ENCODE results near the gene SAP30BP. TPM values are rescaled to one million over a fixed set of nuclear protein-coding genes. Genes with fewer than 3 reads are reported as not detected.

SAP30BP gene
- total and polyA plus RNA-seq, 2 of the 13 experiments (the other 11 are each of a cell fraction or from before 2014, with no cell fraction given), result 67.7 to 99.4 TPM

DNA sequence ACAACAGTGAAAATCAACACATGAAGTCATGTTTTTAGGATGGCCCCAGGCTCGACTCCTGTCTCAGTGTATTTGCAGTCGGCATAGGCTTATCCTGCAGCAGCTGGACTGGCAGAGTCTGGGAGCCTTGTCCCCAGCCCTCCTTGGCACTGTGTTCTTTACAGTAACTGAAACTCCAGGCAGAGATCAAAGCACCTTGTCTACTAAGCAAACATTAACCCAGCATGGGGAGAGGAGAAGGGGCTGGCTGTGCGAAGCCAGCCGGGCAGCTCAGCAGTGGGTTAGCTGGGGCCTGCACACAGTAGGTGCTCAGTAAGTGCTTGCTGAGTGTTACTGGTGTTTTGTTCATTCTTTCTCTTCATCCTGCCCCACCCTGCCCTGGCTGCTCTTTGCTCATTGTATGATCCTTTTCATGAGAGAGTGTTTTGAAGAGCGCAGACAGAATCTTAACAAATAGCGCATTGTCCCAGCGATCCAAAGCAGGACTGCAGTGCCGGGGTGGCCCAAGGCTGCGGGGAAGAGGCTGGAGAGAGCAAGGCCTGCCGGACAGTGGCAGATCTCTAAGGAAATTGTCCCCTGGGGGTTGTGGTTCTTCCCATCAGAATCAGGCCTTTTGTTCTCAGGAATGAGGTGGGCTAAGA is 30.6 kb downstream of the SAP30BP start (continued):
- TF ChIP-seq, protein P1, sequence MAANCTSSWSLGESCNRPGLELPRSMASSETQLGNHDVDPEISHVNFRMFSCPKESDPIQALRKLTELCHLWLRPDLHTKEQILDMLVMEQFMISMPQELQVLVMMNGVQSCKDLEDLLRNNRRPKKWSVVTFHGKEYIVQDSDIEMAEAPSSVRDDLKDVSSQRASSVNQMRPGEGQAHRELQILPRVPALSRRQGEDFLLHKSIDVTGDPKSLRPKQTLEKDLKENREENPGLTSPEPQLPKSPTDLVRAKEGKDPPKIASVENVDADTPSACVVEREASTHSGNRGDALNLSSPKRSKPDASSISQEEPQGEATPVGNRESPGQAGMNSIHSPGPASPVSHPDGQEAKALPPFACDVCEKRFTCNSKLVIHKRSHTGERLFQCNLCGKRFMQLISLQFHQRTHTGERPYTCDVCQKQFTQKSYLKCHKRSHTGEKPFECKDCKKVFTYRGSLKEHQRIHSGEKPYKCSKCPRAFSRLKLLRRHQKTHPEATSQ (CRISPR knock-in tag; IDR thresholded peaks at IDR 0.05; ENCODE audit: borderline replicate concordance), result no peak
- TF ChIP-seq SAP130 (CRISPR knock-in tag; IDR thresholded peaks at IDR 0.05; ENCODE audit: low read depth), result peak; percentile 55
- TF ChIP-seq ZNF232 (CRISPR knock-in tag; IDR thresholded peaks at IDR 0.05; ENCODE audit: borderline replicate concordance), result 0 out of 2 replicates have a peak, but pooled peaks have one; percentile 7
- TF ChIP-seq NFE2 (CRISPR knock-in tag; IDR thresholded peaks at IDR 0.05), result no peak
- TF ChIP-seq MYC (CRISPR knock-in tag; IDR thresholded peaks at IDR 0.05; ENCODE audit: borderline replicate concordance), result no peak; the same call in 1 of the 2 replicates
- no peak for TF ChIP-seq ZZZ3 (CRISPR knock-in tag; IDR thresholded peaks at IDR 0.05; ENCODE audit: borderline replicate concordance)
- TF ChIP-seq ZNF337 (CRISPR knock-in tag; IDR thresholded peaks at IDR 0.05; ENCODE audit: borderline replicate concordance, low read depth), result no peak
- TF ChIP-seq, protein P2, sequence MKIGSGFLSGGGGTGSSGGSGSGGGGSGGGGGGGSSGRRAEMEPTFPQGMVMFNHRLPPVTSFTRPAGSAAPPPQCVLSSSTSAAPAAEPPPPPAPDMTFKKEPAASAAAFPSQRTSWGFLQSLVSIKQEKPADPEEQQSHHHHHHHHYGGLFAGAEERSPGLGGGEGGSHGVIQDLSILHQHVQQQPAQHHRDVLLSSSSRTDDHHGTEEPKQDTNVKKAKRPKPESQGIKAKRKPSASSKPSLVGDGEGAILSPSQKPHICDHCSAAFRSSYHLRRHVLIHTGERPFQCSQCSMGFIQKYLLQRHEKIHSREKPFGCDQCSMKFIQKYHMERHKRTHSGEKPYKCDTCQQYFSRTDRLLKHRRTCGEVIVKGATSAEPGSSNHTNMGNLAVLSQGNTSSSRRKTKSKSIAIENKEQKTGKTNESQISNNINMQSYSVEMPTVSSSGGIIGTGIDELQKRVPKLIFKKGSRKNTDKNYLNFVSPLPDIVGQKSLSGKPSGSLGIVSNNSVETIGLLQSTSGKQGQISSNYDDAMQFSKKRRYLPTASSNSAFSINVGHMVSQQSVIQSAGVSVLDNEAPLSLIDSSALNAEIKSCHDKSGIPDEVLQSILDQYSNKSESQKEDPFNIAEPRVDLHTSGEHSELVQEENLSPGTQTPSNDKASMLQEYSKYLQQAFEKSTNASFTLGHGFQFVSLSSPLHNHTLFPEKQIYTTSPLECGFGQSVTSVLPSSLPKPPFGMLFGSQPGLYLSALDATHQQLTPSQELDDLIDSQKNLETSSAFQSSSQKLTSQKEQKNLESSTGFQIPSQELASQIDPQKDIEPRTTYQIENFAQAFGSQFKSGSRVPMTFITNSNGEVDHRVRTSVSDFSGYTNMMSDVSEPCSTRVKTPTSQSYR (CRISPR knock-in tag; IDR thresholded peaks at IDR 0.05; ENCODE audit: borderline replicate concordance), result no peak
- no peak for TF ChIP-seq HCFC1 (IDR thresholded peaks at IDR 0.05; ENCODE audit: low read depth, low read length)
- no peak for TF ChIP-seq ZEB1 (IDR thresholded peaks at IDR 0.05; ENCODE audit: insufficient replicate concordance, low read depth)
- no peak for TF ChIP-seq ZNF296 (CRISPR knock-in tag; conservative IDR thresholded peaks at IDR 0.05)
- no peak for TF ChIP-seq CCDC6 (CRISPR knock-in tag; IDR thresholded peaks at IDR 0.05)
- TF ChIP-seq SIX1 (CRISPR knock-in tag; IDR thresholded peaks at IDR 0.05; ENCODE audit: borderline replicate concordance), result peak; percentile 53; the same call in 1 of the 2 replicates
- no peak for TF ChIP-seq JARID2 (CRISPR knock-in tag; IDR thresholded peaks at IDR 0.05; ENCODE audit: insufficient replicate concordance)
- no peak for TF ChIP-seq SYNCRIP (IDR thresholded peaks at IDR 0.05; ENCODE audit: insufficient read depth, low read depth, low read length)
- no peak for TF ChIP-seq CAMTA2 (CRISPR knock-in tag; IDR thresholded peaks at IDR 0.05; ENCODE audit: borderline replicate concordance)
- TF ChIP-seq PHB2 (IDR thresholded peaks at IDR 0.05; ENCODE audit: partially characterized antibody), result no peak
- TF ChIP-seq CHD4 (IDR thresholded peaks at IDR 0.05; ENCODE audit: borderline replicate concordance, low read length), result no peak
- no peak for TF ChIP-seq JUNB (CRISPR knock-in tag; IDR thresholded peaks at IDR 0.05; ENCODE audit: borderline replicate concordance)
- TF ChIP-seq NCOA1 (CRISPR knock-in tag; IDR thresholded peaks at IDR 0.05), result peak; percentile 60; the same call in 1 of the 2 replicates
- TF ChIP-seq XBP1 (CRISPR knock-in tag; IDR thresholded peaks at IDR 0.05), result no peak
- TF ChIP-seq KLF12 (CRISPR knock-in tag; IDR thresholded peaks at IDR 0.05; ENCODE audit: borderline replicate concordance), result no peak
- TF ChIP-seq, protein P3, sequence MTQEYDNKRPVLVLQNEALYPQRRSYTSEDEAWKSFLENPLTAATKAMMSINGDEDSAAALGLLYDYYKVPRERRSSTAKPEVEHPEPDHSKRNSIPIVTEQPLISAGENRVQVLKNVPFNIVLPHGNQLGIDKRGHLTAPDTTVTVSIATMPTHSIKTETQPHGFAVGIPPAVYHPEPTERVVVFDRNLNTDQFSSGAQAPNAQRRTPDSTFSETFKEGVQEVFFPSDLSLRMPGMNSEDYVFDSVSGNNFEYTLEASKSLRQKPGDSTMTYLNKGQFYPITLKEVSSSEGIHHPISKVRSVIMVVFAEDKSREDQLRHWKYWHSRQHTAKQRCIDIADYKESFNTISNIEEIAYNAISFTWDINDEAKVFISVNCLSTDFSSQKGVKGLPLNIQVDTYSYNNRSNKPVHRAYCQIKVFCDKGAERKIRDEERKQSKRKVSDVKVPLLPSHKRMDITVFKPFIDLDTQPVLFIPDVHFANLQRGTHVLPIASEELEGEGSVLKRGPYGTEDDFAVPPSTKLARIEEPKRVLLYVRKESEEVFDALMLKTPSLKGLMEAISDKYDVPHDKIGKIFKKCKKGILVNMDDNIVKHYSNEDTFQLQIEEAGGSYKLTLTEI (CRISPR knock-in tag; conservative IDR thresholded peaks at IDR 0.05), result no peak
- TF ChIP-seq ATRX (CRISPR knock-in tag; IDR thresholded peaks at IDR 0.05; ENCODE audit: borderline replicate concordance), result no peak
- no peak for TF ChIP-seq SMC3 (IDR thresholded peaks at IDR 0.05; ENCODE audit: low read length)
